ENCODE results near the gene GPRC5D.

The GPRC5D gene

DNA sequence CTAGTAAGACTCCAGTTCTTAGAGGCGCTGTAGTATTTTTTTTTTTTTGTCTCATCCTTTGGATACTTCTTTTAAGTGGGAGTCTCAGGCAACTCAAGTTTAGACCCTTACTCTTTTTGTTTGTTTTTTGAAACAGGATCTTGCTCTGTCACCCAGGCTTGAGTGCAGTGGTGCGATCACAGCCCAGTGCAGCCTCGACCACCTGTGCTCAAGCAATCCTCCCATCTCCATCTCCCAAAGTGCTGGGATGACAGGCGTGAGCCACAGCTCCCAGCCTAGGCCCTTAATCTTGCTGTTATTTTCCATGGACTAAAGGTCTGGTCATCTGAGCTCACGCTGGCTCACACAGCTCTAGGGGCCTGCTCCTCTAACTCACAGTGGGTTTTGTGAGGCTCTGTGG is 39.3 kb downstream of the GPRC5D start:
- H3K79me2 ChIP-seq (ENCODE audit: insufficient read depth, low read length): no peaks in the 10 kb centered on the region
- H4K20me1 ChIP-seq (ENCODE audit: insufficient read depth, low read length): no peaks in the 10 kb centered on the region
- no peak overlapping the region for H3K27ac ChIP-seq (ENCODE audit: low read depth, low read length, poor library complexity, severe bottlenecking)
- no peaks in the 10 kb centered on the region for H3K9me2 ChIP-seq (ENCODE audit: low read depth, low read length)
- H3K27me3 ChIP-seq (ENCODE audit: insufficient read depth, low read length): no peaks in the 10 kb centered on the region
- no peak overlapping the region for H3K9ac ChIP-seq (ENCODE audit: low read length)
- no peaks in the 10 kb centered on the region for H3K9me3 ChIP-seq (ENCODE audit: low read length)
- TF ChIP-seq, protein P1, sequence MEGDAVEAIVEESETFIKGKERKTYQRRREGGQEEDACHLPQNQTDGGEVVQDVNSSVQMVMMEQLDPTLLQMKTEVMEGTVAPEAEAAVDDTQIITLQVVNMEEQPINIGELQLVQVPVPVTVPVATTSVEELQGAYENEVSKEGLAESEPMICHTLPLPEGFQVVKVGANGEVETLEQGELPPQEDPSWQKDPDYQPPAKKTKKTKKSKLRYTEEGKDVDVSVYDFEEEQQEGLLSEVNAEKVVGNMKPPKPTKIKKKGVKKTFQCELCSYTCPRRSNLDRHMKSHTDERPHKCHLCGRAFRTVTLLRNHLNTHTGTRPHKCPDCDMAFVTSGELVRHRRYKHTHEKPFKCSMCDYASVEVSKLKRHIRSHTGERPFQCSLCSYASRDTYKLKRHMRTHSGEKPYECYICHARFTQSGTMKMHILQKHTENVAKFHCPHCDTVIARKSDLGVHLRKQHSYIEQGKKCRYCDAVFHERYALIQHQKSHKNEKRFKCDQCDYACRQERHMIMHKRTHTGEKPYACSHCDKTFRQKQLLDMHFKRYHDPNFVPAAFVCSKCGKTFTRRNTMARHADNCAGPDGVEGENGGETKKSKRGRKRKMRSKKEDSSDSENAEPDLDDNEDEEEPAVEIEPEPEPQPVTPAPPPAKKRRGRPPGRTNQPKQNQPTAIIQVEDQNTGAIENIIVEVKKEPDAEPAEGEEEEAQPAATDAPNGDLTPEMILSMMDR (IDR thresholded peaks at IDR 0.05; ENCODE audit: low read length): no peak
- TF ChIP-seq EZH2 (IDR thresholded peaks at IDR 0.05; ENCODE audit: borderline replicate concordance, low read length): no peak
- peaks cover 4% of the 10 kb centered on the region for H3K4me1 ChIP-seq (ENCODE audit: insufficient read depth, low read length, severe bottlenecking)
- H3K4me3 ChIP-seq (ENCODE audit: low read depth, low read length, poor library complexity, severe bottlenecking): no peak overlapping the region
- no peak overlapping the region for H2AFZ ChIP-seq (ENCODE audit: low read length)
- no peaks in the 10 kb centered on the region for H3K36me3 ChIP-seq (ENCODE audit: insufficient read depth, low read length)
- no peak overlapping the region for H3K4me2 ChIP-seq (ENCODE audit: low read length)
- H3F3A ChIP-seq (ENCODE audit: insufficient read depth, low read length): no peaks in the 10 kb centered on the region

DNA sequence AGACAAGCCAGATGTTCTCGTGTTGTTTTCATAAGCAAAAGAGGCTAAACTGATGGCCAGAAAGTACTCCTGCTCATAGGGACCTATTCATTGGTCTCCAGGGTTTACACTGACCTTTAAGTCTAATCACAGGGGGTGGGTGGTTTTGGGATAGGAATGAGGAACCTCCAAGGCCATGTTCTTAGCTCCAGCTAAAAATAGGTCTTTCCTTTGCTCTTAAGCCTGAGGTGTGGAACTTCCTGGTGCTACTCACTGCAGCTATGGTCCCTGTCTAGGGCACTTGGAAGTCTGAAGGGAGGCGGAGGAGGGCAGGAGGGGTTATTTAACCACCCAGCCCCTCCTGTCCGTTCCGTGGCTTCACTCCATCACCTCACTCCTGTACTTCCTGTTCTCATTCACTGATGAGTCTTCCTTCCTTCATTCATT is 42.0 kb downstream of the GPRC5D start:
- H3K9me3 ChIP-seq (ENCODE audit: low read length): no peaks in the 10 kb centered on the region
- peaks cover 4% of the 10 kb centered on the region for H3K4me1 ChIP-seq (ENCODE audit: insufficient read depth, low read length, severe bottlenecking)
- H3K79me2 ChIP-seq (ENCODE audit: insufficient read depth, low read length): no peaks in the 10 kb centered on the region
- no peak overlapping the region for H3K4me2 ChIP-seq (ENCODE audit: low read length)
- no peak for TF ChIP-seq EZH2 (IDR thresholded peaks at IDR 0.05; ENCODE audit: borderline replicate concordance, low read length)
- TF ChIP-seq, protein P1 (IDR thresholded peaks at IDR 0.05; ENCODE audit: low read length): no peak
- H3F3A ChIP-seq (ENCODE audit: insufficient read depth, low read length): no peaks in the 10 kb centered on the region
- no peak overlapping the region for H2AFZ ChIP-seq (ENCODE audit: low read length)
- no peaks in the 10 kb centered on the region for H4K20me1 ChIP-seq (ENCODE audit: insufficient read depth, low read length)
- no peak overlapping the region for H3K4me3 ChIP-seq (ENCODE audit: low read depth, low read length, poor library complexity, severe bottlenecking)
- no peak overlapping the region for H3K27ac ChIP-seq (ENCODE audit: low read depth, low read length, poor library complexity, severe bottlenecking)
- no peaks in the 10 kb centered on the region for H3K9me2 ChIP-seq (ENCODE audit: low read depth, low read length)
- H3K36me3 ChIP-seq (ENCODE audit: insufficient read depth, low read length): no peaks in the 10 kb centered on the region
- no peak overlapping the region for H3K9ac ChIP-seq (ENCODE audit: low read length)
- no peaks in the 10 kb centered on the region; the same call in 1 of the 2 replicates for H3K27me3 ChIP-seq (ENCODE audit: insufficient read depth, low read length)

DNA sequence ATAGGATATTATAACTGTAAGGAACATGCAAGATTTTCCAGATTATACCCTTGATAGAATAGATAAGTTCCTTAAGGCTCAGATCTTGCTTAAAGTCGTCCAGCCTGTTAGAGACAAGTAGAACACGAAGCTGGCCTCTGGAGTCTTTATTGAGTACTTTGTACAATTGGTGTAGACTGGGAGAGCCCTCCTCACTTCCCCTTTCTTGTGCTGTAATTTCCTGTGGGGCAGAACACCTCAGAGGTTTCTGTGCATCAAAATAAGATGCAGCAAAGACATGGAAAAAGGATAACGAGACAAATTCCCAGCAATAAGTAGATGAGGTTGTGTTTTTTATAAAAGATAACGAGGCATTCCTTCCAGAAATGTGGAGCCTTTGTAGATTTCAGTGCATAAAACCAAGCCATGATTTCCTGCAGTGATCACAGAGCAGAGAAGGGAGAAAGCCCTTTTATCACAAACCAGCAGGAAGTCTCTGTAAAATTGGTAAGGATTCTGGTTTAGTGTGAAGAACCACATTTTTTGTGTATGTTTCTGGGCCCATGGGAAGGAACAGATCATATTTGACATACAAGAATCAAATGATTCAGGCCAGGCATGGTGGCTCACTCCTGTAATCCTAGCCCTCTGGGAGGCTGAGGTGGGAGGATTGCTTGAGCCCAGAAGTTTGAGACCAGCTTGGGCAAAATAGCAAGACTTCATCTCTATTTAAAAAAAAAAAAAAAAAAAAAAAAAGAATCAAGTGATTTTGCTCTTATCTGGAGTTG is 42.6 kb downstream of the GPRC5D start:
- Histone ChIP-seq H3K4me3 (ENCODE audit: low read depth, low read length, poor library complexity, severe bottlenecking) (no peak overlapping the region), H3K9ac (ENCODE audit: low read length) (no peak overlapping the region), H3K9me2 (ENCODE audit: low read depth, low read length) (no peaks in the 10 kb centered on the region), H3K36me3 (ENCODE audit: insufficient read depth, low read length) (no peaks in the 10 kb centered on the region), H3K79me2 (ENCODE audit: insufficient read depth, low read length) (no peaks in the 10 kb centered on the region), H3K27me3 (ENCODE audit: insufficient read depth, low read length) (no peaks in the 10 kb centered on the region; the same call in 1 of the 2 replicates), H3F3A (ENCODE audit: insufficient read depth, low read length) (no peaks in the 10 kb centered on the region), H2AFZ (ENCODE audit: low read length) (no peak overlapping the region), H3K9me3 (ENCODE audit: low read length) (no peaks in the 10 kb centered on the region), H3K4me1 (ENCODE audit: insufficient read depth, low read length, severe bottlenecking) (peaks cover 4% of the 10 kb centered on the region), H4K20me1 (ENCODE audit: insufficient read depth, low read length) (no peaks in the 10 kb centered on the region), H3K4me2 (ENCODE audit: low read length) (no peak overlapping the region), H3K27ac (ENCODE audit: low read depth, low read length, poor library complexity, severe bottlenecking) (no peak overlapping the region)
- no peak for TF ChIP-seq EZH2 (IDR thresholded peaks at IDR 0.05; ENCODE audit: borderline replicate concordance, low read length)
- TF ChIP-seq, protein P1 (IDR thresholded peaks at IDR 0.05; ENCODE audit: low read length): no peak
